Stimulated activated CD4-positive, alpha-beta T cell treated with anti-CD3 and anti-CD28 coated beads, Interleukin-15, amount 100 ng/mL, for 1 hour (primary cell): Measurements from ENCODE around the gene CDK5RAP1.

Experiments used
- DNase-seq, 2 donors: peaks; one replicate each; pipeline ENCODE4 v3.0.0-alpha.2; 2020; ENCODE audit warnings: low read depth in 1 of 2, low spot score in 1 of 2

The CDK5RAP1 gene

GRCh38 chr20:33334111-33334510 is 67.2 kb downstream of the CDK5RAP1 start:
- no peak for DNase-seq

DNA sequence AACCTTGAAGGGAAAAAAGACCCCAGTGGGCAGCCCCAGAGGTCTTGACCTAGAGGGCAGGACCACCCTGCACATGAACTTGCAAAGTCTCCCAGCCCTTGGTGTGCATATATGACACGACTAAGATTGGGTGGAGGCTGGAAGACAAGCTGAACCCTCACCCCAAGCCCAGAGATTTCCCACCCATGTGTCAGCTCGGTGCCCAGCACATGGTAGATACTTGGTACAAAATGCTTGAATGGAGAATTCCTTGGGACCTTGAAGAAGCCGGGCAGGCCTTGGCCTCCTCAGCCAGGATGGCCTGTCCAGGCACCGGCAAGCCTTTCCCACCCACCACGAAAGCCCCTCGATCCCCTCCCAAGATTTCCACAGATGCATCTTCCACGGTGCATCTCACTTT is 67.7 kb downstream of the CDK5RAP1 start:
- DNase-seq: no peak

- no peak for DNase-seq
These were observed 68.3 kb downstream of the CDK5RAP1 start for GRCh38 chr20:33332905-33333456.

GRCh38 chr20:33328157-33329137 is 72.9 kb downstream of the CDK5RAP1 start:
- DNase-seq: no peak

DNA sequence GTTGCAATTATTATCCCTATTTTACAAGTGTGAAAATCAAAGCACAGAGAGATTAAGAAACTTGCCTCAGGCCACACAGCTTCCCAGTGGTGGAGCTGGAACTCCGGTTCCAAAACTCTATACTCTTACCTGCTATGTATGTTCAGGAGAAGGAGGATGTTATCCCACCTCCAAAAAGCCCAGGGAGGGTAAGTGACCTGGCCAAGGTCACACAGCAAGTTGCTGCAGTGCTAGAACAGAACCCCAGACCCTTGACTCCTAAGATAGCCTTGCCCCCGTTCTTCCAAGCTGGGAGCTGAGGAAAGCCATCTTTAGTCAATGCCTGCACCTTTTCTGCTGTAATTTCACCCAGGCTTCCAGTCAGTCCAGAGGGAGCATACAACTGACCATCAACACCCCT is 76.0 kb downstream of the CDK5RAP1 start:
- DNase-seq: no peak

GRCh38 chr20:33323236-33323635 is 78.1 kb downstream of the CDK5RAP1 start:
- no peak for DNase-seq

- no peak for DNase-seq
These were observed 78.9 kb downstream of the CDK5RAP1 start for GRCh38 chr20:33322456-33322855.

- DNase-seq: no peak
These were observed 81.3 kb downstream of the CDK5RAP1 start for GRCh38 chr20:33320006-33320405.

- DNase-seq: no peak
These were observed 83.3 kb downstream of the CDK5RAP1 start for GRCh38 chr20:33318096-33318429.

GRCh38 chr20:33317424-33318095 is 83.8 kb downstream of the CDK5RAP1 start:
- no peak for DNase-seq

DNA sequence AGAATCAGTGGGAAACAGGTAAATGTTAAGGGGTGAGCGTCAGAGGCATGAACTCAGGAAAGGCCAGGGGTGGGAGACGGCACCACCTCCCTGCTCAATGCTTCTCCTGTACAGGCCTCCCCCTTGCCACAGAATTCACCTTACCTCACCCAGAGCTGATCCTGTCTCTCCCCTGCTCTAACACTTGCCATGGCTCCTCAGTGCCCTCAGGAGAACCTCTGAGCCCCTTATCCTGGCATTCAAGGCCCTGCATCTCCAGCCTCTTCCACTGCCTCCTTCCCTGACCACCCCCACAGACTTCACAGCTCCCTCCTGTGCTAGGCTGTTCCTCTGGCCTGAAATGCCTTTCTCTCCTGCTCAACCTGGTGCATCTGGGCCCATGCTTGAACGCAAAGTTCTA is 84.4 kb downstream of the CDK5RAP1 start:
- no peak for DNase-seq

- DNase-seq: no peak
These were observed 85.0 kb downstream of the CDK5RAP1 start for GRCh38 chr20:33316343-33316742.

DNA sequence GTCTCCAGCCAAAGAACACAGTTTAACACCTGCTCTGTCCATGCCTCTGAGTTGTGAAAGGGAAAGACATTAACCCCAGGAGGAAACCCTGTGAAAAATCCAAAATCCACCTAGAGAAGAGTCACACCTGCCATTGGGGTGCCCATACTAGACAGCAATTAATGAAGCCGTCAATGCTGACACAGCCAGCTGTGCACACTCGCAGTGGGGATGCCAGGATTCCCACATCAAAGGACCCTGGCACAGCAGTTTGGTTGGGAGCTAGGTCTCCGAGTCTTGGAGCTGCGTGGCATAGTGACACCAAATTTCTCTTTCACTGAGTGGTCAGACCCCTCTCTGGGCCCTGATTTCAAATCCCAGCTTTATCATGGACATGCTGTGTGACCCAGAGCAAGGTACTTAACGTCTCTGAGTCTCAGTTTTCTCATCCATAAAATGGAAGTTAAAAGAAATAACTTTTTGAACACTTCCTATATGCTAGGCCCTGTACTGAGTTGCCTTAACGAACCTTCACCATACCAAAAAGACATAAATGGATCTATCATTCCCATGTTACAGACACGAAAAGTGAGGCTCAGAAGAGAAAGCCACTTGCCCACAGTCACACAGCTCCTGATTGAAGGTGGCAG is 87.5 kb downstream of the CDK5RAP1 start:
- DNase-seq: no peak

DNA sequence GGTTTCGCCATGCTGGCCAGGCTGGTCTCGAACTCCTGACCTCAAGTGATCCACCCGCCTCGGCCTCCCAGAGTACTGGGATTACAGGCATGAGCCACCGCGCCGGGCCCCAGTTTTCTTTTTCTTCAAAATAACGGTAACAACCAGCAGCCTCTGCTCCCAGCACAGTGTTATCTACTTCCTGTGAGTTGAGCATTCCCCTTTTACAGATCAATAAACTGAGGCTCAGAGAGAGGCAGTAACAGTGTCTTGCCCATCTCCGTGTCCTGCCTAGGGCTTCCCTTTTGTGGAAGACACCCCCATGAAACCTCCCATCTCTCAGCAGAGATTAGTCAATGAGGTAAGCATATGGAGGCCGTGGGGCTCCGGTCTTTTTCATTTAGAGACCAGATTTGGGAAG is 88.7 kb downstream of the CDK5RAP1 start:
- DNase-seq: no peak

- DNase-seq: no peak
These were observed 89.3 kb downstream of the CDK5RAP1 start for GRCh38 chr20:33311996-33312395.

DNA sequence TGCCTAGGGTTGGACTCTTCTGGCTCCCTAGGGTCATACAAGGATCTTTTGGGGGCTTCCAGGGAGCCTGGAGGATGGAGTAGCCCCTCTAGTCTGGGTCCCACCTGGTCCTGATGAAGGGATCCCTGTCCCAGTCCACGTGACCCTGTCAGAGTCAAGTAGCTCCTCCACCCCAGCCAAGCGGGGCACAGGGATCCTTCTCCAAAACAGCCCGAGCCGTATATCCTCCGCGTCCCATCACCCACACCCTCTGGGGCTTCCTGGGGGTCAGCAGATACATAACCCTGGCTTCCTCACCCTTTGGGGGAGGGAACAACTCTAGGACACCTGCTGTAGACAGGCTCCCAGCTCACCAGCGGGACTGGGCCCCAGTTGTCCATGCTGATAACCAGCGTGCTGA is 90.3 kb downstream of the CDK5RAP1 start:
- DNase-seq: no peak

- DNase-seq: no peak
These were observed 90.9 kb downstream of the CDK5RAP1 start for GRCh38 chr20:33310327-33310899.

DNA sequence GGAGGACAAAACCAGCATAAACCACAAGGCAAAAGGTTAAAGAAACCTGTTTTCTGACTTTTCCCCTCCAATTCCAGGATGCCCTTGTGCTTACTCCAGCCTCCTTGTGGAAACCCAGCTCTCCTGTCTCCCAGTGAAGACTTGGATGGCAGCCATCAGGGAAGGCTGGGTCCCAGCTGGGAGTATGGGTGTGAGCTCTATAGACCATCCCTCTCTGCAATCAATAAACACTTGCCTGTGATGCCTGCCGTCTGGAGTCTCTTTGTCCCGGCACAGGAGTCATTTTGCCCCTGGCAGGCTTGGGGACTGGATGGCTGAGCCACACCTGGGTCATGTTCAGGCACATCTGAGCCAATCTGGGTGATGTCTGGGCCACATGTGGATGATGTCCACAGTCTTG is 91.7 kb downstream of the CDK5RAP1 start:
- no peak for DNase-seq
